GM12801 (cell line): ENCODE data around the gene DDIT4.

ENCODE experiments used
- CTCF ChIP-seq: IDR thresholded peaks from one replicate; pipeline ENCODE4 v1.5.1; 2011; ENCODE audit warnings: control low read depth; ENCODE audit not compliant: insufficient read length; ENCODE audit errors: extremely low read depth

The DDIT4 gene

DNA sequence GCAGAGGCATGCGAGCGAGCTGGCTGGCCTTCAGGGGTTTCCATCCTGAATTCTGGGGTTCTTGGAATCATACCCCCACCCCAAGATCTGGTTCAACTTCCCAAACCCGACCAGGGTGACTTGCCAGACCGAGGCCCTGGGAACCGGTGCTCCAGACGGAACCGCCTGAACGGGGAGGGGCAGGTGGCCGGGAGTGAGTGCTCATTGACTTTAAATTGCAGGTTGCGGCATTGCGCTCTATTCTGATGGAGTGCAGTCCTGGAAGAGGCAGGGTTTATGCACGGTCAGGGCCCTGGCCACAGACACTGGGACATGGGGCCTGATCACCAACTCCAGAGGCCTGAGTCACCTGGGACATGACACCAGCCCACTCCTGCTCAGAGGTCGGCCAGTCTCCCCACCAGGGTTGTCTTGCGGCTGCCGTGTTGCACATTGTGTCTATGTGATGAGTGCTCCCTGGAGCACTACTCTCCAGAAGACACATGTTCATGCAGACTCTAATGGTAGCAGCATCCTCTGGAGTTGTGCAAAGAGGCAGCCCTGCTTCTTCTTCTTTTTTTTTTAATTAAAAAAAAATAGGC is 5.8 kb upstream of the DDIT4 start:
- TF ChIP-seq CTCF: no peak

DNA sequence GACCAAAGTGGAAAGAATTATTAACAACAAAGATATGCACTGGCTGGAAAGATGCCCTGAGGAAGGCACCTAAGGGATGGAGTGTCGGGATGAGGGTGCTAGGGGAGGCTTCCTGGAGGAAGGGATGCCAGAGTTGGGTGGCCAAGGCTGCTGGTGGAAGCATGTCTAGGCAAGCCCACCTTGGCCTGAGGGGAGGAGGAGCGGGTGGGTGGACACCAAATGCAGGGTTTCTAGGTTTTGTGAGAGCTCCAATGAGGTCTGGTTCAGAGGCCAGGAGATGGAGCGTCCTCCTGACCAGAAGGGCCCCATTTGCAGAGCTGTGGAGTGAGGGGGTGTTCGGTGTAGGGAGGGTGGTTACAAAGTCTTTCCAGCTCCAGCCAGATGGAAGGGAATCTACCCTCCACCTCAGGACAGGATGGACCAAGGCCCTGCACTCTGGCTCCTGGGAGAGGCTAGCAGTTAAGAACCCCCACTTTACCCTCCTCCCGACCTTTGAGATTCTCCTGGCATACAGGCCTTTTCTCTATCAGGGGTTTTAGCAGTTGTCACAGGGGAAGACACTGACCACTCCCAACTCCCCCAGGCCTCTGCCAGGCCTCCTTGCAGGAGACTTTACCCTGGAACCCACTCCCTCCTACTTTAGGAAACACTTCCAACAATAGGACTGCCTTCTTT is 3.0 kb upstream of the DDIT4 start:
- TF ChIP-seq CTCF: no peak

DNA sequence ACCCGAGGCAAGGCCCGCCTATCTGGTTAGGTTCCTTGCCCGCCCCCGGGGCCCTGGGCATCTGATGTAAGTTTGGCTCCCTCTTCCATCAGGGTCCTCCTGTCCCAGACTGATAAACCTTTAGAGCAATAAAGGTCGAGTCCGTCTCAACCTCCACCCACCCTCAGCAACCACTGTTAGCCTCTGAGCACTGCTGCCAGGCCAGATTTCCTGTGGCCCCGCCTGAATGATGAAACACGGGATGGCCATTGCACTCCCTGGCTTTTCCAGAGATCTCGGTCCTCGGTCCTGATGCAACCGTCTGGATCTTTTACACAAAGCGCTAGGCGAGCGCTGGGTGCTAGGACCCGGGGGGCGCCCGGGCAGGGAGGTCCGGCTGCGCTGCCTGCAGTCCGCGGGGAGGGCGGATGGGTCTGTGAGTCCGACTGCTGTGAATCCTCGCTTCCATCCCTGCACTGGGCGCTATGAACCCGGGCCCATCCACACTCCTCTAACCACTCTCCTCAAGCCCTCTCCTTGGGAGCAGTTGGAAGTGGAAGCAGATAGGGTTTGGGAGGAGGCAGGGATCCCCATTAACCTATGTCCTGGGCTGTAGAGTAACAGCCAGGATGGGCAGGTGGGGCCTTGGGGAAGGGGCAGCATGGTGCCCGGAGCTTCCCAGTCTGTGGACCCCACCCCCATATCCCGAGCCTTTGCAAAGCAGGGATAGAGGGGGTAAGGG is 875 bp upstream of the DDIT4 start:
- TF ChIP-seq CTCF: no peak

GRCh38 chr10:72274213-72274729 is 547 bp downstream of the DDIT4 start:
- no peak for TF ChIP-seq CTCF

GRCh38 chr10:72274730-72275350 is 1.1 kb downstream of the DDIT4 start:
- TF ChIP-seq CTCF: no peak

DNA sequence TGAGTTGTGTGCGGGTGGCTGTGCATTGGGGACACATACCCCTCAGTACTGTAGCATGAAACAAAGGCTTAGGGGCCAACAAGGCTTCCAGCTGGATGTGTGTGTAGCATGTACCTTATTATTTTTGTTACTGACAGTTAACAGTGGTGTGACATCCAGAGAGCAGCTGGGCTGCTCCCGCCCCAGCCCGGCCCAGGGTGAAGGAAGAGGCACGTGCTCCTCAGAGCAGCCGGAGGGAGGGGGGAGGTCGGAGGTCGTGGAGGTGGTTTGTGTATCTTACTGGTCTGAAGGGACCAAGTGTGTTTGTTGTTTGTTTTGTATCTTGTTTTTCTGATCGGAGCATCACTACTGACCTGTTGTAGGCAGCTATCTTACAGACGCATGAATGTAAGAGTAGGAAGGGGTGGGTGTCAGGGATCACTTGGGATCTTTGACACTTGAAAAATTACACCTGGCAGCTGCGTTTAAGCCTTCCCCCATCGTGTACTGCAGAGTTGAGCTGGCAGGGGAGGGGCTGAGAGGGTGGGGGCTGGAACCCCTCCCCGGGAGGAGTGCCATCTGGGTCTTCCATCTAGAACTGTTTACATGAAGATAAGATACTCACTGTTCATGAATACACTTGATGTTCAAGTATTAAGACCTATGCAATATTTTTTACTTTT is 1.8 kb downstream of the DDIT4 start:
- TF ChIP-seq CTCF: no peak

GRCh38 chr10:72276013-72276387 is 2.3 kb downstream of the DDIT4 start:
- TF ChIP-seq CTCF: no peak
